Measurements from ENCODE around the gene PLG.
"Not testable (repeated sequence)": the region's sequence is repeated elsewhere in the genome, so short reads cannot be mapped to it uniquely, and the experiment has no call there.

The PLG gene

GRCh38 chr6:160704688-160705087, 2.6 kb downstream of the PLG start:
- DNase-seq (ENCODE audit: low read depth) = not testable (repeated sequence)

GRCh38 chr6:160708993-160709392, 6.9 kb downstream of the PLG start:
- DNase-seq (ENCODE audit: low read depth) = not testable (repeated sequence)

GRCh38 chr6:160714731-160715316, 12.8 kb downstream of the PLG start:
- DNase-seq (ENCODE audit: low read depth) = no peak

GRCh38 chr6:160730911-160731310, 28.9 kb downstream of the PLG start:
- DNase-seq (ENCODE audit: low read depth) = no peak

GRCh38 chr6:160733050-160733646, 31.1 kb downstream of the PLG start:
- DNase-seq (ENCODE audit: low read depth) = no peak

GRCh38 chr6:160734627-160735026, 32.6 kb downstream of the PLG start:
- DNase-seq (ENCODE audit: low read depth) = no peak

- DNase-seq (ENCODE audit: low read depth) = no peak
Observed at GRCh38 chr6:160735523-160735922, 33.5 kb downstream of the PLG start.

- no peak for DNase-seq (ENCODE audit: low read depth)
Observed at GRCh38 chr6:160737934-160738333, 35.9 kb downstream of the PLG start.

GRCh38 chr6:160739955-160740354, 37.9 kb downstream of the PLG start:
- DNase-seq (ENCODE audit: low read depth) = no peak

GRCh38 chr6:160741012-160741411, 39.0 kb downstream of the PLG start:
- DNase-seq (ENCODE audit: low read depth) = not testable (repeated sequence)

- DNase-seq (ENCODE audit: low read depth) = no peak
Observed at GRCh38 chr6:160742090-160742489, 40.0 kb downstream of the PLG start.

GRCh38 chr6:160750276-160750689, 48.2 kb downstream of the PLG start:
- no peak for DNase-seq (ENCODE audit: low read depth)

- not testable (repeated sequence) for DNase-seq (ENCODE audit: low read depth)
Observed at GRCh38 chr6:160753211-160753610, 51.2 kb downstream of the PLG start.

GRCh38 chr6:160755165-160755564, 53.1 kb downstream of the PLG start:
- DNase-seq (ENCODE audit: low read depth) = no peak

GRCh38 chr6:160756021-160756420, 54.0 kb downstream of the PLG start:
- no peak for DNase-seq (ENCODE audit: low read depth)

GRCh38 chr6:160756871-160757270, 54.8 kb downstream of the PLG start:
- DNase-seq (ENCODE audit: low read depth) = no peak

- DNase-seq (ENCODE audit: low read depth) = no peak
Observed at GRCh38 chr6:160764847-160765246, 62.8 kb downstream of the PLG start.

GRCh38 chr6:160765412-160765811, 63.4 kb downstream of the PLG start:
- DNase-seq (ENCODE audit: low read depth) = no peak

- DNase-seq (ENCODE audit: low read depth) = no peak
Observed at GRCh38 chr6:160766657-160766988, 64.6 kb downstream of the PLG start.

GRCh38 chr6:160766989-160767646, 65.1 kb downstream of the PLG start:
- DNase-seq (ENCODE audit: low read depth) = peak; percentile 41

GRCh38 chr6:160767647-160768019, 65.6 kb downstream of the PLG start:
- no peak for DNase-seq (ENCODE audit: low read depth)

- DNase-seq (ENCODE audit: low read depth) = no peak
Observed at GRCh38 chr6:160768101-160768500, 66.1 kb downstream of the PLG start.

- DNase-seq (ENCODE audit: low read depth) = no peak
Observed at GRCh38 chr6:160774399-160774798, 72.4 kb downstream of the PLG start.
